HTR-8/SVneo (cell line): ENCODE measurements around the gene GNE.
"Not testable (repeated sequence)": the region's sequence is repeated elsewhere in the genome, so short reads cannot be mapped to it uniquely, and the experiment has no call there.

Experiments used
- DNase-seq: peaks from one replicate; pipeline ENCODE4 v3.0.0; 2011; ENCODE audit warnings: low spot score, mixed read lengths; ENCODE audit not compliant: insufficient read length
- FAIRE-seq: peaks from 2 replicates; lab custom pipeline; 2011; peaks lifted over from hg19 to GRCh38; lab: Jason Lieb, UNC

Gene GNE

DNA sequence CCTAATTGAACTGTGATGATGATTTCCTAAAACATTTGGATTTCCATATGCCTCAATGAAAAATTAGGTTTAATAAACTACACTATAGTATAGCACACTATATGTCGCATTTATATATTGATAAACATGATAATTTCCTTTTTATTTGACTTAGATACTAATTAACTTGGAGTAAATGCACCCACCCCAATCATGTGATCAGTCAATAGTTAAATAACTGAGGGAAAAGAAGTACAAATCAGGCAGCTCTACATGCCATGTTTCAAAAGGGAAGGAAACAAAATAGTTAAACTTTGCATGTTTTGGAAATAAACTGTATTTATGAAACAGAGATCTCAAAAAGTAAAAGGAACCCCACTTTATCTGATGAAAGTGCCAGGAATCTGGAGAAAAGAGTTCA, 18.0 kb upstream of the GNE start:
- FAIRE-seq, result no peak
- DNase-seq, result no peak

DNA sequence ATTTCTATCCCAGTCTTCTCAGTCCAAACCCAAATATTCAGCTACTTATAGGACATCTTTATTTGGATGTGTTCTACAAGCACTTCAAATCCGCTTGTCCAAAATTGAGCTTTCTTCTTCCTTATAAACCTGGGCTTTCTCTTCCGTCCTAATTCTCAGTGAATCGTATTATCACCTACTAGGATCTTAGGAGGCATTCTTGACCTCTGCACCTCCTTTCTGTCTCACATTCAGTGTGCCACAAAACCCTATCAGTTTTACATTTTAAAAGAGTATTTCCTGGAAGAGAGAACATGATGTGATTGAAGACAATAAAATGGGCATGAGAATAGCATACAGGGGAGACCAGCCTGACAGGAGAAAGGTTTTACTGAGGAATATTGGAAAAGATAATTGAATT, 16.8 kb upstream of the GNE start:
- FAIRE-seq, result no peak

DNA sequence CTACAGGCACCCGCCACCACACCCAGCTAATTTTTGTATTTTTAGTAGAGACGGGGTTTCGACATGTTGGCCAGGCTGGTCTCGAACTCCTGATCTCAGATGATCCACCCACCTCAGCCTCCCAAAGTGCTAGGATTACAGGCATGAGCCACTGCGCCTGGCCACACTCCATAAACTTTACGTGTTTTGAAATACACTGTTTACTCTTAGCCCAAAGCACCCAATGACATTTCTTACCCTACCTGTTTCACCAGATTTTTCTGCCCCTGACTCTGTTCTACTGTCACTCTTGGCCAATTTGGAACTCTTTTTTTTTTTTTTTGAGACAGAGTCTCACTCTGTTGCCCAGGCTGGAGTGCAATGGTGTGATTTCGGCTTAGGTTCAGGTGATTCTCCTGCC, 15.1 kb upstream of the GNE start:
- FAIRE-seq, result not testable (repeated sequence)

More for the DNA sequence above, 16.8 kb upstream of the GNE start:
- no peak for DNase-seq

DNA sequence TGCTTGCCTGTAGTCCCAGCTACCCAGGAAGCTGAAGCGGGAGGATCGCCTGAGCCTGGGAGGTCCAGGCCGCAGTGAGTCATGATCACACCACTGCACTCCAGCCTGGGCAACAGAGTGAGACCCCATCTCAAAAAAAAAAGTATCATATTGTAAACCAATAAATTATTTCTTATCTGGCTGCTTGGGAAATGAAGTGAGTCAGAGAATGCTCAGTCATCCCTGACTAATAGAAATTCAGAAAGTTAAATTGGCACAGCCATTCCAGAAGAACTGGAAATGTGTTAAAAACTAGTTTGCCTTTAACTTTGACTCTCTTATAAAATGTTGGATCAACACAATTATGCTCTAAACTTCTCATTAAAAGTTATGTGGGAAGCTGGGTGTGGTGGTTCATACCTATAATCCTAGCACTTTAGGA, 9.8 kb upstream of the GNE start:
- FAIRE-seq (no peak), DNase-seq (no peak)

More for the DNA sequence above, 15.1 kb upstream of the GNE start:
- not testable (repeated sequence) for DNase-seq

DNA sequence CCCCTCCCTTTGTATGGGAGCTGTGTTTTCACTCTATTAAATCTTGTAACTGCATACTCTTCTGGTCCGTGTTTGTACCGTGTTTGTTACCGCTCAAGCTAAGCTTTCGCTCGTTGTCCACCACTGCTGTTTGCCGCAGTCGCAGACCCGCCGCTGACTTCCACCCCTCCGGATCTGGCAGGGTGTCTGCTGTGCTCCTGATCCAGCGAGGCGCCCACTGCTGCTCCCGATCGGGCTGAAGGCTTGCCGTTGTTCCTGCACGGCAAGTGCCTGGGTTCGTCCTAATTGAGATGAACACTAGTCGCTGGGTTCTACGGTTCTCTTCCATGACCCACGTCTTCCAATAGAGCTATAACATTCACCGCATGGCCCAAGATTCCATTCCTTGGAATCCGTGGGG, 6.6 kb upstream of the GNE start:
- no peak for DNase-seq
- no peak for FAIRE-seq

DNA sequence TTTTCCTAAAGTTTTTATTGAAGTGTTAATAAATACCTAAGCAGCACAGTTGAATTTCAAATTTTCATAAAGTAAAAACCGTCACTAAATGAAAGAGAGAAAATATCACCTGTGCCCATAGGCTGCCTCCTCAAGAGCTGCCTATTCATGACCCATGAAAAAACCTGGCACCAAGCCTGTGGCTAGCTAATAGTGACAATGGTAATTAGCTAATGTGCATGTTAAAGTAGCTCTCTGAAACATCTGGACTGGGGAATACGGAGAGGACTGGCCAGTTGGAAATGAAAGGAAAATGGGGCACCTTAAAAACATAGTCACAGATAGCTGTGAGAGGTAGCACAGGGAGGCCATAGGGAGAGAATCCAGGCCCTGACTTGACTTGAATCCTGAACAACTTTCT, 5.4 kb upstream of the GNE start:
- no peak for DNase-seq
- no peak for FAIRE-seq

DNA sequence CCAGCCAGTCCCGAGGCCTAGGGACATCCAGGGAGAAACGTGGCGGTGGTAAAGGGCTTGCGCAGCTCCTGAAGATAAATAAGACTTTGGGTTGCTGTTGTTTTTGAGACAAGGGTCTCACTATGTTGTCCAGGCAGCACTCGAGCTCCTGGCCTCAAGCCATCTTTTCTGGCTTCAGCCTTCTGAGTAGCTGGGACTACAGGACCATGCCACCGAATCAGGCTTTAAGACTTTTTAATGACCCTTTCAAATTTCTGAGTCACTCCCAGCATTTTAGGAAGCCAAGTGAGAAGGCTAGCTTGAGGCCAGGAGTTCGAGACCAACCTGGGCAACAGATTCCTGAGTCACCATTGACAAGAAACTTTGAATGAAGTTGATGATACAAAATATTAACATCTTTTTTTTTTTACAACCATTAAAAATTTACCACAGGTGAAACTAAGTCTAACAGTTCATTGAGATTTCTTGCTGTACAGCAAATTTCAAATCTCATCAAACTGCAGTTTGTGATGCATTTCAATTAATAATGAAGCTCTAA, 817 bp upstream of the GNE start:
- FAIRE-seq (no peak), DNase-seq (no peak)

DNA sequence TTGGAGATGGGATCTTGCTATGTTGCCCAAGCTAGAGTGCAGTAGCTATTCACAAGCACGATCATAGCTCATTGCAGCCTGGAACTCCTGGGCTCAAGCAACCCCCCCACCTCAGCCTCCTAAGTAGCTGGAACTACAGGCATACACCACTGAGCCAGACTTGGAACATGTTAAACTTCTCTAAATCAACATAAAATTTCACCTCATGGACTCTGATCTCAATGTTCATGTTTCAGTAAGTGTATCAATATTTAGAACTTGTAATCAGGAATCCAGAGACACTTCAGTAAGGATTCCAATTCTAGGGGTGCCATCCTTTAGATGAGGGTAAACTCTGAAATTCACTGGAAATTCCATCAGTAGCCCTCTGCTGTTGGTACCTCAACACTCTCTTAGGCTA, 6.8 kb downstream of the GNE start:
- no peak for FAIRE-seq
- DNase-seq, result no peak

DNA sequence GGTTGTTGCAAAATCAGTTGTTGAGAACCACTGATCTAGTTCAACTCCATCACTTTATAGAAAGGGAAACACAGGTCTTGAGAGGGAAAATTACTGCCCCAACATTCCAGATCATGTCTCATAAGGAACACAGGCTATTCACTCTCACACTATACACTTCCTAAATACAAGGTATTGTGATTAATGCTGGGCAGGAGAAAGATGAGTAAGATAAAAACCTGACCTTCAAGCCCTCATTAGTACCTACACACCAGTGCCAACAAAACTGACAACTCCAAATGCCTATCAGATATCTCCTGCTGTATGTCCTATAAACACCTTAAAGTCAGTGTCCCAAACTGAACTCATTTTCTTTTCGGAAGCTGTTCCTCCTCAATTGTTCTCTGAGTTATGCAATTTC, 8.2 kb downstream of the GNE start:
- no peak for FAIRE-seq
- no peak for DNase-seq

DNA sequence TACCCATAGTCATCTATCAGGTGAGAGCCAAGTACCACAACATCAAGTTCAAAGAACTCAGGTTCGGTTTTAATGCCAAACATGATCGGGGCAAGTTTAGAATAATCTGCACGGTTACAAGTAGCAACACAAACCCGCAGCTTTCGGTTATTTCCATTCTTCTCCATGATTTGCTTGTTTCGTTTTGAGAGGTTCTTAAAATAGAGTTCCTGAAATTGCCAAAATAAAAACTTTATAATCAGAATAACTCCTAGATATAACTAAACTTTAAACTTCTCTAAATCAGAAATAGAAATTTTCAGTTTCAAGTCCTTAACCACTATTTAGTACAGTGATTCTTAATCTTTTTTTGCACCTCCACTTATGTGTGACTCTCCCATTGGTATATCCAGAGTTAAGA, 9.1 kb downstream of the GNE start:
- DNase-seq (no peak), FAIRE-seq (no peak)

DNA sequence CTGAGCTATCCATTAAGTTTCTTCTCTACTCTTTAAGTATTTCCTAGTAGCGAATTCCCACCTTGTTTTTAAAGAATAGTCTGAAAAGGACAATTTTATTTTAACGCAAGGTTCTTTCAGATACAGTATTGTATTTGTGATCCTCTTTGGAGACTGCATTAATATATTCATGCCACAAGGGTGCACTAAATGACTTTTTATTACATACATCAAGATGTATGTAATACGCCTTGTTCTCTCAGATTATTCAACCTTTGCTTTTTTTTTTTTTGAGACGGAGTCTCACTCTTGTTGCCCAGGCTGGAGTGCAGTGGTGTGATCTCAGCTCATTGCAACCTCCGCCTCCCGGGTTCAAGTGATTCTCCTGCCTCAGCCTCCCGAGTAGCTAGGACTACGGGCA, 10.2 kb downstream of the GNE start:
- DNase-seq, result peak; percentile 50
- FAIRE-seq, result not testable (repeated sequence)

DNA sequence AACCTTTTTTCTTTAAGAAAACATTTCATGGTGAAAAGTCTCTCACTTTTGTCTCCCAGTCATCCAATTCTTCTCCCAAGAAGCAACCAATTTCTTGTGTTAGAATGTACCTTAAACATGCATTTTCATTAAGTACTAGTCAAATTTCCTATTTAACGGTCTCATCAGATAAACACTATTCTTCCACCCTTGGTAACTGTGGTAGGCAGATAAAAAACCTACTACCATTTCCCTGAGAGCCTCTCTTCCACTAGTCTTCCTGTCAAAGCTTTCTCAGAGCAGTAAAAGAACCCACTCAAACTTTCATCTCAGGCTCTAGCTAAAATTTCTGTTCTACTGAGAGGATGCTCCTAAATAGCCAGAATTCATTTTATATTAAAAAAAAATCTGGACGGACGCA, 10.9 kb downstream of the GNE start:
- DNase-seq (no peak), FAIRE-seq (no peak)

DNA sequence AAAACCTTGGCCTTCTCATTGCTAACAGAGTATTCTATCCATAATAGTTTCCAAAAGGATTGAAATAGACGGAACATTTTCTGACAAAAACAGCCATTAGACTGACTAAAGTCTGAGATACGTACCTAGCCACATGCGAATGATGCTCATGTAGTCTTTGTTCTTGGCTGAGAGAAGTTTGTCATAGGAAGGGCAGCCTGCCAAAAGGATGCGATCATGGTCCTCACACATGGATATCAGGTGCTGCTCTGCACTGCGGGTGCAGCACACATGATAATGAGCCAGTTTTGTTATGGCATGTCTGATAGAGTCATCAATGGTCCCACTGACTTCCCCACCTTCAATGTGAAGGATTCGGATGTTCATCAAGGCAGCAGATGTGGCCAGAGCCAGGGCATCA, 12.3 kb downstream of the GNE start:
- FAIRE-seq, result no peak

DNA sequence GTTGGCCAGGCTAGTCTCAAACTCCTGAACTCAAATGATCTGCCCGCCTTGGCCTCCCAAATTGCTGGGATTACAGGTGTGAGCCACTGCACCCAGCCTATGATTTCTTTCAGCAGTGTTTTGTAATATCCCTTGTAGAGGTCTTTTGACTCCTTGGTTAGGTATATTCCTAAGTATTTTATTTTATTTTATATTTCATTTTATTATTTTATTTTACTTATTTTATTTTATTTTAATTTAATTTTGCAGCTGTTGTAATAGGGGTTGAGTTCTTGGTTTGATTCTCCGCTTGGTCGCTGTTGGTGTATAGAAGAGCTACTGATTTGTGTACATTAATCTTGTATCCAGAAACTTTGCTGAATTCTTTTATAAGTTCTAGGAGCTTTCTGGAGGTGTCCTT, 18.6 kb downstream of the GNE start:
- not testable (repeated sequence) for DNase-seq, FAIRE-seq

More for the DNA sequence above, 12.3 kb downstream of the GNE start:
- no peak for DNase-seq

DNA sequence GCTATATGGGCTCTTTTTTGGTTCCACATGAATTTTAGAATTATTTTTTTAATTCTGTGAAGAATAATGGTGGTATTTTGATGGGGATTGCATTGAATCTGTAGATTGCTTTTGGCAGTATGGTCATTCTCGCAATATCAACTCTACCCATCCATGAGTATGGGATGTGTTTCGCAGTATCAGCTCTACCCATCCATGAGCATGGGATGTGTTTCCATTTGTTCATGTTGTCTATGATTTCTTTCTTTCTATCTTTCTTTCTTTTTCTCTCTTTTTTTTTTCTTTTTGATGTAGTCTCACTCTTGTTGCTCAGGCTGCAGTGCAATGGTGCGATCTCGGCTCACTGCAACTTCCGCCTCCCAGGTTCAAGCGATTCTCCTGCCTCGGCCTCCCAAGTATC, 19.0 kb downstream of the GNE start:
- FAIRE-seq, DNase-seq: not testable (repeated sequence)

DNA sequence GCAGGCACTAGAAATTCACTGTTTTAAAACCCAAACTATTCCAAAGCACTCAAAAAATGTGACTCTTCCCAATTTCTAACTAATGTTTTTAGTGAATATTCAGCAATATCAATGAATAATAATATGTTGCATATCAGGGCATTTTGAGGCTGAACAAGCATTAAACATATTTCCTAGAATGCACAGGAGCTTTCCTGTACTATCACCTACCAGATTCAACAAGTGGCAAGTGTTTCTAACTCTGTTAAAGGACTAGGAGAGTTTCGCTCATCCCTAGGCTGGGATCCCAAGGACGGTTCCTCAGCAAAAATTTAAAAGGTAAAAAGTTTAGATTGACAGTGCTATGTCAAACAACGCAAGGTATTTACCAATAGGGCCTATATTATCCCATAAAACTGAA, 21.0 kb downstream of the GNE start:
- FAIRE-seq (no peak), DNase-seq (no peak)

DNA sequence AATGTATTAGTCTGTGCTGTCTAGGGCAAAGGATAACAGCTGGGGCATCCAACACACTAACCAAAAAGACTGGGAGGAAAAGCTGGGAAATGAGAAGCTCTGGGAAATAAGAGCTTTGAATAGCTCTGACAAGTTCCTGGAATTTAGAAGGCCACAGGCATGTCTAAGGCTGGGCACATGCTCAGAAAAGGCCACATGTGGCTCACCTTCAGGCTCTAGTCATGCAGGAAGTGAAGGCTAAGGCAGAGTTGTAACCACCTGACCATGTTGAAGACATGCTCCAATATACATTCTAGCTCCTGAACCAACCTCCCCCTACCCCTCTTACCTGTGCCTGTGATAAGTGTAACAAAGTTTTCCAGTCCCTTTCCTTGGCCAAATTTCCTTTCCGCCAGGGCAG, 35.8 kb downstream of the GNE start:
- DNase-seq (no peak), FAIRE-seq (no peak)

DNA sequence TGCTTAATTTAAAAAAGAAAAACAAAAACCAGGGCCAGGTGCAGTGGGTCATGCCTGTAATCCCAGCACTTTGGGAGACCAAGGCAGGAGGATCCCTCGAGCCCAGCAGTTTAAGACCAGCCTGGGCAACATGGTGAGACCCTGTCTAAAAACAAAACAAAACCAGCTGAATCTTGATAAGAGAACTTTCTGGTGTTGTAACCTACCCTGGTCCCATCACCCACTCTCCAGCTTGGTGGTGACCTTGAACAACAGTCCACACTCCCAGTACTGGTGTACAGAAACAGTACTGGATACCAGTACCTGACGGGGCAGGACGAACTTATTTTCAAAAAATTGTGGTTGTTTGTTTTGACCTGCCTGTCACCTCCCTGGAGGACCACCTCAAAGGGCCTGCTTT, 36.6 kb downstream of the GNE start:
- no peak for DNase-seq
- FAIRE-seq, result no peak

DNA sequence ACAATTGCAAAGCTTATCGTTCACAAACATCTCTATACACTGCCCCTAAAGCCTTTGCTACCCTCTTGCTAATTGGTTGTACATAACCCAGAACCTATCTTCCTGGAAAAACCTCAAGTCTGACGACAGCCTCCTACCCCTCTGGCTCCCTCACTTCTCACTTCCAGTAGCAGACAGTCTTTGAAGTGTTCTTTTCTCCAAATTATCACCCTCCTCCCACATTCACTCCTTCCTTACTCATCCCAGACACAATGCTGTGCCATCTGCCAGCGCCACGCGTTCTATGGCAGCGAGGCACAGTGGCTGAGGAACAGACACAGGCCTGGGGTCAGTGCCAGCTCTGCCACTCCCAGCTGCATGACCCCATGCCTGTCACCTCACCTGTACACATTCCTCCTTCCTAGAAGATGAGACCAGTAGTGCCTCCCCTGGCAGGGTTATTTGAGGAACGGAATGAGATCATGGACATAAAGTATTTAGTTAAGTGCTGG, 39.8 kb downstream of the GNE start:
- no peak for FAIRE-seq
- no peak for DNase-seq

DNA sequence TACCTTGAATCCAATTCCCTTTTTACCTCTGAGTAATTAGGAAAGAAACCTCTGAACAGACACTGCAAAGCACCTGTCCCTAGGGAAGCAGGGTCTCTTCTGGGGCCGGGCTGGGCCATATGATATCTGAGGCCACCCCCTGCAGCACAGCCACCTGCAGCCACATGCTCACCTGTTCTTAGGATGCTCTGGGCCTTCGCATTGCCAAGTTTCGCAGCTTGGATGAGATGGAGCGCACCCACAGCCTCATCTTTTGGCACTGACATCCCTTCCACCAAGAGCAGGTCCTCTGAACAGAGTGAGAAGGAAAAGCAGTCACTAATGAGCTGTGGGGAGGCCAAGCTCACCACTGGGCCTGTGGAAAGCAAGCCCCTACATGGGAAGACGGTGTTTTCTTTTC, 40.2 kb downstream of the GNE start:
- no peak for DNase-seq
- FAIRE-seq, result no peak

DNA sequence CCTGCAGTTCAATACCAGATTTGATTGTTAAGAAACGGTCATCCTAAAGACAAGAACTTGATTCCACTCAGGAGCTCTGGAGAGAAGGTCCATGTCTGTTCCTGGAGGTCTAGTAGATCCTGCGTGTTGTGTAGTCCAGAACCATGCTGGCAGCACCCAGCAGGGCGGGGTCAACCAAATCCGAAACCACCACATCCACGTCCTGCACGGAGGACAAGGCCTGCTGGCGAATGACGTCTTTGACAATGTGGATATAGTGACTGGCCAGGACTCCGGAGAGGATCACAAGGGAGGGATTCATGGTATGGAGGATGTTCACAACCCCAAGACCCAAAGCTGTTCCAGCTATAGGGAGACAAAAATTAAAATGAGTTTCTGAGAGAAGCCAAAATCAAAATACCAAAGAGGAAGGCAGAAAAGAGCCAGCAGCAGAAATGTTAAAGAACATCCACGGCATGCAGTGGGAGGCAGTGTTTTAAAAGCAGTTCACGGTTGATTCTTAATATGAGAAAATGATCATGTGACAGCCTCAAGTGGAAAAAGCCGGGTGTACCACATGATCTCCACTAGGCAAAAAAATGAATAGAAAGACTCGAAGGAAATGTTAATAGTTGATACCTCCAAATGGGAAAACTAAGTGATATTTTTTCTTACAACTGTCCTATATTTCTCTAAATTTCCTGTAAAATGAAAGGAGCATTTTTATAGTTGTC, 40.8 kb downstream of the GNE start:
- DNase-seq (no peak), FAIRE-seq (no peak)

DNA sequence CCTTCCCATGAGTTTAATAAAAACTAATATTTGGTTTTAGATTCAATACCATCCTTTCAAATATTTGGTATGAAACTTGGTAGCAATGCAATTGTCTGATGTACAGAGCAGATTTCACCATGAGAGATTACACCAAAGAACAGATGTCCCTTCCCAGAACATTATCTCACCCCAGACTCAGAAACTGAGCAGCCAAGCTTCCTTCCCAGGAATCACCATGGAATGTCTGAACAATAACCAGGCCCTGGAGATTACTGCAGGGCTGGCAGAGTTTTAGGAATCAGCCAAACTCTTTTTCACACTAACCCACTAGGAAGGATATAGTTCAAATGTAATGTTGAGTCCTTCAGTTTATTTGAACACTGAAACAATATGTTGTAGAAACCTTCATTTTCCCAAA, 43.7 kb downstream of the GNE start:
- FAIRE-seq, result no peak
- DNase-seq, result no peak
